D721Med (cell line): Measurements from ENCODE around the gene NPC2.

Source experiments
- DNase-seq: peaks from one replicate; pipeline ENCODE4 v3.0.0; 2011; ENCODE audit warnings: low spot score; ENCODE audit not compliant: insufficient read length
- FAIRE-seq: peaks from 2 replicates; lab custom pipeline; 2011; peaks lifted over from hg19 to GRCh38; lab: Jason Lieb, UNC
- TF ChIP-seq, protein P1 (sequence below): IDR thresholded peaks from 2 replicates; pipeline ENCODE4 v1.5.1; 2012; ENCODE audit warnings: mild to moderate bottlenecking, control low read depth; ENCODE audit not compliant: insufficient read depth; ENCODE audit errors: missing control alignments

The NPC2 gene

DNA sequence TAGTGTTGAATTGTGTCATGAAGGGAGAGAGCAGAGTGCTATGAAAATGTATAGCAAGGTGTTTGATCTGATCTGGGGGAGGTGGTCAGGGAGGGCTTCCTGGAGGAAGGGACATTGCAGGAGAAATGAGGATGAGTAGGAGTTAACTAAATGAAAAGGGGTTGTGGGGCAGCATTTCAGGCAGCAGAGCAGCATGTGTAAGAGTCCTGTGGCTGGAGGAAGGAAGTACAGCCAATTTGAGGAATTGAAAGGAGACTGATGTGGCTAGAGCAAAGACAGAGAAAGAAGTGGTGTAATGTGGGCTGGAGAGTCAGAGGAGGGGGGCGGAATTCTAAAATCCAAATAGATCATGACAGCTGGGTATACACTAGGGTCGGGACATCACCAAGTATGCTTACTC, 20.5 kb downstream of the NPC2 start:
- FAIRE-seq (no peak), DNase-seq (no peak)
- TF ChIP-seq, protein P1, sequence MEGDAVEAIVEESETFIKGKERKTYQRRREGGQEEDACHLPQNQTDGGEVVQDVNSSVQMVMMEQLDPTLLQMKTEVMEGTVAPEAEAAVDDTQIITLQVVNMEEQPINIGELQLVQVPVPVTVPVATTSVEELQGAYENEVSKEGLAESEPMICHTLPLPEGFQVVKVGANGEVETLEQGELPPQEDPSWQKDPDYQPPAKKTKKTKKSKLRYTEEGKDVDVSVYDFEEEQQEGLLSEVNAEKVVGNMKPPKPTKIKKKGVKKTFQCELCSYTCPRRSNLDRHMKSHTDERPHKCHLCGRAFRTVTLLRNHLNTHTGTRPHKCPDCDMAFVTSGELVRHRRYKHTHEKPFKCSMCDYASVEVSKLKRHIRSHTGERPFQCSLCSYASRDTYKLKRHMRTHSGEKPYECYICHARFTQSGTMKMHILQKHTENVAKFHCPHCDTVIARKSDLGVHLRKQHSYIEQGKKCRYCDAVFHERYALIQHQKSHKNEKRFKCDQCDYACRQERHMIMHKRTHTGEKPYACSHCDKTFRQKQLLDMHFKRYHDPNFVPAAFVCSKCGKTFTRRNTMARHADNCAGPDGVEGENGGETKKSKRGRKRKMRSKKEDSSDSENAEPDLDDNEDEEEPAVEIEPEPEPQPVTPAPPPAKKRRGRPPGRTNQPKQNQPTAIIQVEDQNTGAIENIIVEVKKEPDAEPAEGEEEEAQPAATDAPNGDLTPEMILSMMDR, result no peak

DNA sequence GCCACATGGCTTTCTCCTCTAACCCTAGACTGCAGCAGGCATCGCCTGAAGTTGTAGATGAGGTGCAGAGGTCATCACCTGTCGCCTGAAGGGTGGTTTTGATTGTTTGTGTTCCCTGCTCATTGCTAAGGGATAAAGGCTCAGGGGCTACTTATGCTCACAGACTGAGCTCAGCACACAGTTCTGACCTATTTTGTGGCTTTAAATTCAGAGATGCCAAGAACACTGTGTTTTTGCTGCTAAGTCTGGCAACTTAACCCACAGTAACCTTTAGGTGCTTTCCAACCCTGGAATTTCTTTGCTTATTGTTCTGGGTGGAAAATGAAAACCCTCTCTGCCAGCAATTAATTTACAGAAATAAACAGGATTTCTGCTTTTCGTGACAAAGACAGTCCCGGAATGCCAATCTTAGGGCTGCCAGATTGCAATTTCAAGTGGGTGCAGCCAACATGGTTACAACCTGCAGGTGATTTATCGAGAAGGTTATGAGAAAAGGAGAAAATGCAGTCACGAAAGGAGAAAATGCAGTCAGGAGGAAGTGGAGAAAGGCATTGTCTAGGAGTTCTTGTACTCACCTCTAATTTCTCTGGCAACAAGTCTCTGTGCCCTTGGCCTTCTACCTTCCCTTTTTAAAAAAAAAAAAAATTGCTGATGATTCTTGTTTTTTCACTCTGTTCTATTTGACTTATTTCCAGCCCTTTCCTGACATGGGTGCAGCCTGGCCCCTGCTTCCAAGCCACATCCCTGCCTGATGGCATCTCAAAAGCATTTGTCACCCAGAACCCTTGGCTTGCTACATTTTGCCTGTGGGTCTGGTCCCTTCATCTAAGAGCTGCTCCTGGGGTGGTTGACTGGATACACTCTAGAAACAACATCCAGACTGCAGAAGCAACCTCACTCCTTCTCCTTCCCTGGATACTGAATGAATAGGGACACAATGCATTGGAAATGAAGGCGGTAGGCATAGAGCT, 23.3 kb downstream of the NPC2 start:
- FAIRE-seq (no peak), DNase-seq (no peak)
- TF ChIP-seq, protein P1, result no peak

DNA sequence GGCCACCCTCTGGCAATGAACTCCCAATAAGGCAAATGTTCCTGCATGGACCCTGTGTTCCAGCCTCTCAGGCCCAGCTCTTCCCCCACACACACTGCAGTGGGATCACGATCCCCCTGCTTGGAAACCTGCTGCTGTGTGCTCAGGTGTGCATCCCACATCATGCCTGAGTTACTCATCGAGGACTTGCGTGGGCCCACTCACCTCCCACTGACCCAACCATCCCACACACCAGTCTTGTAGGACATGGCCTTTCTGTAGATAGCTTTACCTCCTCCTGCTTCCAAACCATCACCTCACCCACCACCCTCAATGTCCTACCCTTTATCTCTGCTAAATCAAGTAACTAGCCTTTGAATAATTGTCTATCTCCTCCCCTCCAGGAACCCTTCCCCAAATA, 24.6 kb downstream of the NPC2 start:
- TF ChIP-seq, protein P1, result no peak
- FAIRE-seq (no peak), DNase-seq (no peak)

DNA sequence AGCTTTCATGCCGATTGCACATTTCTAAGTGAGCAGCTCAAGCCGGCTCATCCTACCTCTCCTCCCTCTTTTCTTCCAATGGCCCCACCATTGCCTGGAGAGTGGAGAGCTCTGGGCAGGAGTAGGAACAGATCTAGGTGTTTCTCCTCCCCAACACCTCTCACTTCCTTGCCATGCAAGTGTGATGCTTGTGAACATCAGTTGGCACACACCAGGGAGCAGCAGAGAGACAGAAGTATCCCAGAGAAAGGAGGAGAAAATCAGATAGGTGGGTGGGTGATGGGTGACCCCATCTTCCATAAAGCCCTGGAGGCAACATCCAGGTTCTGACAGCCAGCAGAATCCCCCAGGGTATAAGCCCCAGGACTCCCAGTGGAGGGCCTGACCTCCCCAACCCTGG, 27.8 kb downstream of the NPC2 start:
- FAIRE-seq, result no peak

DNA sequence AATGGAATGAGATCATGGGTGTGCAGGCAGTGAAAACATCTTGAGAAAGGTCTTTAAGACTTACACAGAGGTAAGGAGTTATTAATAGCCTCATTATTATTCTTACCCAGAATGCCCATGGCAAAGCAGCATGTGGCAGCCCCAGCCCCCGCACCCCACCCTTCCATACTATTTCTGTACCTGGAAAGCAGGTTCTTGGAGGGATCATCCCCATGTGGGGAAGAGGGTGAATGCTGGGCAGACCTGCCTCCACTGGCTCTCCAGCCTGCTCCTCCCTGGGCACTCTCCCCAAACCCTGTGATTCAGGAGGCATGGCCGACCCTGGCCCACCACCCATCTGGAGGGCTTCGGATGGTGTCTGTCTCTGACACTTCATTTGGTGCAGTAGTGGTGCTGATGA, 28.3 kb downstream of the NPC2 start:
- no peak for FAIRE-seq
- DNase-seq, result no peak
- TF ChIP-seq, protein P1, result no peak

More for the DNA sequence above, 27.8 kb downstream of the NPC2 start:
- DNase-seq, result no peak
- TF ChIP-seq, protein P1, result no peak

DNA sequence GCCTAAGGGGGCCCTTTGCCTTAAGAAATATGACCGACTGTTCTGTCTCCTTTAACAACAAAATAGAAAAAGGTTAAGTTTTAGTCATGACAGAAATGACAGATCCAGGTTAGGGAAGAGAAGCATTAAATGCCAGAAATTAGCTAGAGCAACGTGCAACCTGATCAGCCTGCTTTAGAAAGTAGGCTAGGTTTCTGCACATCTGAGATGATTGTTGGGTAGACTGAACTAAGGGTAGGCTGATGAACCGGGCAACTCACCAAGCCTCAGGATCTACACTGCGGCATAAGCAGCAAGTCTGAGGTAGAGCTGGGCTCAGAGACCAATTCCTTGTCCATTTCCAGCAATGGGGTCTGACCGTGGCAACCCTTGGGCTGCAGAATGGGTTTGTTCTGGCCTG, 29.4 kb downstream of the NPC2 start:
- no peak for FAIRE-seq
- no peak for DNase-seq
- TF ChIP-seq, protein P1, result no peak

DNA sequence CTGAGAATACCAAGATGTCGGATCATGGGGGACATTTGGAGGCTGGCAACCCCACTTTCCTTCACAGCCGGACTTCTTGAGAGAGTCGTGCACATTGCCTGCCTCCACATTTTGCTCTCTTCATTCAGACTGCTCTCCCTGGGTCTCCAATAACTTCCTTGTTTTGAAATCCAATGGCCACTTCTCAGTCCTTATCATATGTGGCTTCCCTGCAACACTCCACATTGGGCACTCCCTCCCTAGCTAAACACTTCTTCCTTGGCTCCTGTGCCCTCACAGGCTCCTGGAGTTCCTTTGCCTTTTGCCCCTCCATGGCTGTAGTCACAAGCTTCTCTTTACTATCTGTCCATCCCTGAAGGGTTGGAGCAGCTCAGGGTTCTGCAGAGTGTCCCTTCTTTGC, 30.1 kb downstream of the NPC2 start:
- DNase-seq (no peak), FAIRE-seq (no peak)
- TF ChIP-seq, protein P1, result no peak
